HG02642 (cell line): ENCODE data around the gene DHODH.
"Not testable (repeated sequence)": the region's sequence is repeated elsewhere in the genome, so short reads cannot be mapped to it uniquely, and the experiment has no call there.

Source experiments
- ATAC-seq: cut with Tn5 transposase; IDR thresholded peaks from one replicate; pipeline ENCODE4 v1.9.1; 2021; ENCODE audit warnings: mild to moderate bottlenecking; ENCODE audit not compliant: unreplicated experiment, poor library complexity

DHODH gene

DNA sequence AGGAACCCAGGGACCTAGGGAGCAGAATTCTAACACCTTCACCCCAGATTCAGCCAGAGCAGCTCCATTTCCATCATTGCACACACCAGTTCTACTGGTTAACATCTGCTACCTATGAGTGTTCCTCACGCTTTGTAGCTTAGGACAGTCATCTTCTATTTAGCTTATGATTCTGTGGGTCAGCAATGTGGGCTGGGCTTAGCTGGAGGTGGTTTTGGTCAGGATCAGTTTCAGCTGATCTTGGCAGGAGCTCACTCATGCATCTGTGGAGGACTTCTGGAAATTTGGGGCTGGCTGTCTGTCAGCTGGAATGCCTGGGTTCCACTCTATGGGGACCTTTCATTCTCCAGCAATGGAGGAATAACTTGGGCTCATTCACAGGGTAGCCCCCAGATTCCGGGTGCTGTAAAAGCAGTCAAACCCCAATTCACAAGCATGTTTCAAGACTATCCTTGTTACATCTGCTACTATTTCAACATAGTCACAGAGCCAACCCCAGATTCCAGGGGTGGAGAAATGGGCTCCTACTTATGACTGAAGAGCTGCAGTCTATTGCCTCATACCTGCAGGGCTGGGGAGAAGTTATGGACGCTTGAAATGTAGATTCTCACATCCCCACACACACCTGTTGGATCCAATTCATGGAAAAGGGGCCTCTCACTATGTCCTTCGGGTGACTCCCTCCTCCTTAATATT lies 42.4 kb downstream of the DHODH start:
- no peak for ATAC-seq

DNA sequence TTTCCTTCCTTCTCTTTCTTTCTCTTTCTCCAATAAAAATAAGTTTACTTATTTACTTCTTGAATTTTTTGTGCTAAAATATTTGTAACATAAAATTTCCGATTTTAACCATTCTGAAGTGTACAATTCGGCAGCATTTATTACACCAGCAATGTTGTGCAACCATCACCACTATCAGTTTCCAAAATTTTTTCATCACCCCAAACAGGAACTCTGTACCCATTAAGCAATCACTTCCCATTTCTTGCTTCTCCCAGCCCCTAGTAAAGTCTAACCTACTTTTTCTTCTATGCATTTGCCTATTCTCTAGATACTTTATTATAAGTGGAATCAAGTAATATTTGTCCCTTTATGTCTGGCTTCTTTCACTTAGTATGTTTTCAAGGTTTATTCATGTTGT lies 43.3 kb downstream of the DHODH start:
- ATAC-seq: no peak

DNA sequence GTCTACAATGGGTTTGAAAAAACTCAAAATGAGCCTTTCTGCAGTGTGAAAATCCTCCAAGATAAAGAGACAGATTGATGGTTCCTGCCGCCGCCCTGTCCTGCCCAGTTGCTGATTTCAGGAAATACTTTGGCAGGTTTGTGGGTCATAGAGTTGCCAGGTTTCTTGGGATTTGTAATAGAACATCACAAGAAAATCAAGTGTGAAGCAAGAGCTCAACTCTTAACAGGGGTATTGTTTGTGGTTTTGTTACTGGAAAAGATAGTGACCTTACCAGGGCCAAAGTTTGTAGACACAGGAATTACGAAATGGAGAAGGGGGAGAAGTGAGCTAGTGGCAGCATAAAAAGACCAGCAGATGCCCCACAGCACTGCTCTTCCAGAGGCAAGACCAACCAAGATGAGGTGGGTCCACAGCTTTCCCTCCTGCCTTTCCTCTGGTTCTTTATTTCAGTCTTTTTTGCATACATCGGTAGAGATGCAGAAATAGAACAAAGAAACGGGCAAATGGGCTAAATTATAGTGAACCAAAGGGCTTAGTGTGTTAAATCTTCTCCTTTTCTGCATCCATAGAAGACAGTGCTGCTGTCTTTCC lies 45.8 kb downstream of the DHODH start, which contains the start of gene HP:
Gene HP, plus strand, starts transcription at position 252 of the 594 bp plus-strand sequence. Its CDS starts 148 bp downstream, at position 400.
- ATAC-seq: not testable (repeated sequence)

DNA sequence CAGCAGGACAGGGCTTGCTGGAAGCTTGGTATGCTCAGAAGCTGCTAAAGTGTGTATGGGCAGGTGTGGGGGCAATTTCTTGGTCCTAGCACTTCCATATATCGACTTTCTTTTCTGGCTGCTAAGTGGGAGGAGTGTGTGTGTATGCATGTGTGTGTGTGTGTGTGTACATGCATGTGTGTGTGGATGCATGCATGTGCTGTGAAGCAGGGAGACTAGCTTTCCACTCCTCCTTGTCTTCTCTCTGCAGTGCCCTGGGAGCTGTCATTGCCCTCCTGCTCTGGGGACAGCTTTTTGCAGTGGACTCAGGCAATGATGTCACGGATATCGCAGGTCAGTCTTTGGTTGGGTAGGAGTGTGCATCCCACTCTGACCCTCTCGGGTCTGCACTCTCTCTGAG lies 47.4 kb downstream of the DHODH start:
- no peak for ATAC-seq

DNA sequence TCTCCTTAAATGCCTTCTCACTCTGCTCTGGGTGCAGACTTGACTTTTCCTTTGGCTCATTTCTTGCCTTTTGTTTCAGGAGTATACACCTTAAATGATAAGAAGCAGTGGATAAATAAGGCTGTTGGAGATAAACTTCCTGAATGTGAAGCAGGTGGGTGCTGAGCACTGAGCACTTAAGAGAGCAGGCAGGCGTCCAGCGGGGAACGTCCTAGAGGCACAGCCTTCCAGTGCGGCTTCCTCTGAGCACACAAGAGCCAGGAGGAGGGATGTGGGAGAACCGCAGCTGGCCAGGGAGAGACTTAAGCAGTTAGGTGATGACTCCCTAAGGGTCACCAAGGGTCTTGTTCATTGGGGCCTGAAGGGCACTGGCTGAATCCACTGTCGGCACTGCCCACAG lies 48.8 kb downstream of the DHODH start:
- ATAC-seq: not testable (repeated sequence)

DNA sequence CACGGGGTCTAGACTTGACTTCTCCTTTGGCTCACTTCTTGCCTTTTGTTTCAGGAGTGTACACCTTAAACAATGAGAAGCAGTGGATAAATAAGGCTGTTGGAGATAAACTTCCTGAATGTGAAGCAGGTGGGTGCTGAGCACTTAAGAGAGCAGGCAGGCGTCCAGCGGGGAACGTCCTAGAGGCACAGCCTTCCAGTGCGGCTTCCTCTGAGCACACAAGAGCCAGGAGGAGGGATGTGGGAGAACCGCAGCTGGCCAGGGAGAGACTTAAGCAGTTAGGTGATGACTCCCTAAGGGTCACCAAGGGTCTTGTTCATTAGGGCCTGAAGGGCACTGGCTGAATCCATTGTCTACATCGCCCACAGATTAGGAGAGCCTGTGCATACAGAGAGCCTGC lies 50.5 kb downstream of the DHODH start:
- not testable (repeated sequence) for ATAC-seq

DNA sequence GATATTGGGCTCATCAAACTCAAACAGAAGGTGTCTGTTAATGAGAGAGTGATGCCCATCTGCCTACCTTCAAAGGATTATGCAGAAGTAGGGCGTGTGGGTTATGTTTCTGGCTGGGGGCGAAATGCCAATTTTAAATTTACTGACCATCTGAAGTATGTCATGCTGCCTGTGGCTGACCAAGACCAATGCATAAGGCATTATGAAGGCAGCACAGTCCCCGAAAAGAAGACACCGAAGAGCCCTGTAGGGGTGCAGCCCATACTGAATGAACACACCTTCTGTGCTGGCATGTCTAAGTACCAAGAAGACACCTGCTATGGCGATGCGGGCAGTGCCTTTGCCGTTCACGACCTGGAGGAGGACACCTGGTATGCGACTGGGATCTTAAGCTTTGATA lies 51.9 kb downstream of the DHODH start:
- ATAC-seq: no peak

DNA sequence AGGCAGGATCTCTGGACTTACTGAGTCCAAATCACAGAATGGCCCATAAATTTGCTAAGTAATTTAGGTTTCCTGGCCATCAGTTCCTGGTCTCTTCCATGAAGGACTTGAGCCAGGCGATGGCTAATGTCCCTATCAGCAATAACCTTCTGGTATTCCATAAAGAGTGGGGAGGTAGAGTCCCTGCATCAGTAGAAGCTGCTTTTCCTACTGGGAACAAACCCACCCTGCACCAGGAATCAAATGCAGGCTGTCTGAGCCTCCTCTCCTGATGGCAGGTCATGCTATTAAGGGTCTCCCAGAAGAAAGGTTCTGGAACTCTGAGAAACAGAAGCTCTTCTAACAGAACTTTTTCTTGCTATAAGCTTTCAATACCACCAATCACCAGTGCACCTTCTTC lies 53.0 kb downstream of the DHODH start:
- ATAC-seq: no peak

DNA sequence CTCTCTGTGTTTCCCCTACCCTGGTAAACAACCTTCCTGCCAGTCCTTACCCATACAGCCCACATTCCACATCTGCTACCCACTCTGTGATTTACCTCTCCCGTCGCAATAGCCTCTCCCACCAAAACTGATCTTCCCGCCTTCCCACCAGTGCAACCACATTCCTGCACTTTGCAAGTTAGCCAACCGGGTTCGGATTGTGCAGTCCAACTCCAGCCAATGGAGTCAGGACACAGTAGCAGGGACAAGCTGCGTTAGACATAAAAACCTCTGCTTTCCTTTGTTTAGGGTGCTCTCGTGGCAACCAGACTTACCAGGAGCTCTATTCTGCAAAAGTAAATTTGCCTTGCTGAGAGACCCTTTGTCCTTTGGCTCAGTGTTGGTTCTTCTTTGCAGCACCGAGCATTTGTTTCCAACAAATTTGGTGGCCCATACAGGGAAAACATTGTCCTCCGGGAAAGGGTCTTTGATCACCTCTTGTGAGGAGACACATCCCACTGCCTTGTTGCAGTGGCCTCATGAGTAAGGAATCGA lies 55.9 kb downstream of the DHODH start:
- ATAC-seq: no peak

DNA sequence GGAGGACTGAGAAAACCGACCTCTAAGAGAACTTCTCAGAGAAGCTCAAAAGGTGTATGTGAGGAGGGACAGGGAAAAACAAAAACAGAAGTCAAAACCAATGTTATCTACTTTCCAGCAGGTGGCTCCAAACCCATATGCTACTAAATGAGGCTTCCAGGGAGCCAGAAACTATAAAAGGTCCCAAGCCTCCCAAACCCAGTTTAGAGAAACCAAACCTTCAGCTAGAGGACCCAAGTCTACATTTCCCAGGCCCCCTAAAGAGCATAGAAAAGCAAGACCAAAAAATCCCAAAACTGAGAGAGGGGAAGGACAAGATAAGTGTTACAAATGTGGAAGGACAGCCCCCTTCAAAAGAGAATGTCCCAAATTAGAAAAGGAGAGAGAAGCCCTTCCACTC lies 58.2 kb downstream of the DHODH start:
- no peak for ATAC-seq

DNA sequence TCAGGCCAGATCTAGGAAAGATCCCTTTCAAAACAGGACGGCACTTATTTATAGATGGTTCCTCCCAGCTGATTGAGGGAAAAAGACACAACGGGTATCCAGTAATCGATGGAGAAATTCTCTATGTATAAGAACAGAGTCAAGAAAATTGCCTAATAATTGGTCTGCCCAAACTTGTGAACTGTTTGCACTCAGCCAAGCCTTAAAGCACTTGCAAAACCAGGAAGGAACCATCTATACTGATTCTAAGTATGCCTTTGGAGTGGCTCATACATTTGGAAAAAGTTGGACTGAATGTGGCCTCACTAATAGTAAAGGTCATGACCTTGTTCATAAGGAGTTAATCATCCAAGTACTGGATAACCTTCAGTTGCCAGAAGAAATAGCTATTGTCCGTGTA lies 60.4 kb downstream of the DHODH start:
- no peak for ATAC-seq

DNA sequence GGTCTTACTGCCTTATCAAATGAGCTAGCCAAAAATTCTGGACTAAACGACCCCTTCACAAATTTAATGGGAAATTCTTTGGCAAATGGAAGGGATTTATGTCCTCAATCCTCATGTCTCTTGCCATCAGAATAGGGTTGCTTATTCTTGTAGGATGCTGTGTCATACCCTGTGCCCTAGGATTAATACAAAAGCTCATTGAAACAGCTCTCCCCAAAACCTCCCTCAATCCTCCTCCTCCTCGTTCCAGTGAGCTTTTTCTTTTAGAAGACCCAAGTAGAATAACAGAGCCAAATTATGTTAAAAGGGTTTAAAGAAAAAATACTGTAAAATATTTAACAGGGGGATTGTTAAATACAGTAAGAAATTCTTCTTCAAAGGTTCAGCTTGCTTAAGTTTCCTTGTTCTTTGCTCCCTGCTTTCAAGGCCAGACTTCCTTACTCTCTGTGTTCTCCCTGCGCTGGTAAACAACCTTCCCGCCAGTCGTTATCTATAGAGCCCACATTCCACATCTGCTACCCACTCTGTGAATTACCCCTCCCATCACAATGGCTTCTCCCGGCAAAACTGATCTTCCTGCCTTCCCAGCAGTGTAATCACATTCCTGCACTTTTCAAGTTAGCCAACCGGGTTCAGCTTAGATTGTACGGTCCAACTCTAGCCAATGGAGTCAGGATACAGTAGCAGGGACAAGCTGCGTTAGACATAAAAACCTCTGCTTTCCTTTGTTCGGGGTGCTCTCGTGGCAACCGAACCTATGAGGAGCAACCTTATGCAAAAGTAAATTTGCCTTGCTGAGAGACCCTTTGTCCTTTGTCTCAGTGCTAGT lies 64.2 kb downstream of the DHODH start:
- no peak for ATAC-seq

DNA sequence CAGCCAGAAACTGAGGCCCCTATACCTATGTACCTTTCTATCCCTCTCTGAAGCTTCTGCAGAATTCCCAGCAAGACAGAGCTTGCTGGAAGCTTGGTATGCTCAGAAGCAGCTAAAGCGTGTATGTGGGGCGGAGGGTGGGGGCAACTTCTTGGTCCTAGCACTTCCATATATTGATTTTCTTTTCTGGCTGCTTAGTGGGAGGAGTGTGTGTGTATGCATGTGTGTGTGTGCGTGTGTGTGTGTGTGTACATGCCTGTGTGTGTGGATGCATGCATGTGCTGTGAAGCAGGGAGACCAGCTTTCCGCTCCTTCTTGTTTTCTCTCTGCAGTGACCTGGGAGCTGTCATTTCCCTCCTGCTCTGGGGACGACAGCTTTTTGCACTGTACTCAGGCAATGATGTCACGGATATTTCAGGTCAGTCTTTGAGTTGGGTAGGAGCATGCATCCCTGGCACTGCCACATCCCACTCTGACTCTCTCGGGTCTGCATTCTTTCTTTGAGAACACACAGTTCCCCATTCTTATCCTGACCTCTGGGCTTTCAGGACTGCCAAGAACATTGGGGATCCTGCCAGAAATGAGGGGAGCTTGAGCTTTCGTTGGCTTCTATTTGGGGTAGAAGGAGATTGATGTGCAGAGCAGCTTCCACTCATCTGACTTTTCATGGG lies 65.2 kb downstream of the DHODH start:
- ATAC-seq: no peak

DNA sequence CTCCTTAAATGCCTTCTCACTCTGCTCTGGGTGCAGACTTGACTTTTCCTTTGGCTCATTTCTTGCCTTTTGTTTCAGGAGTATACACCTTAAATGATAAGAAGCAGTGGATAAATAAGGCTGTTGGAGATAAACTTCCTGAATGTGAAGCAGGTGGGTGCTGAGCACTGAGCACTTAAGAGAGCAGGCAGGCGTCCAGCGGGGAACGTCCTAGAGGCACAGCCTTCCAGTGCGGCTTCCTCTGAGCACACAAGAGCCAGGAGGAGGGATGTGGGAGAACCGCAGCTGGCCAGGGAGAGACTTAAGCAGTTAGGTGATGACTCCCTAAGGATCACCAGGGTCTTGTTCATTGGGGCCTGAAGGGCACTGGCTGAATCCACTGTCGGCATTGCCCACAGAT lies 66.5 kb downstream of the DHODH start:
- not testable (repeated sequence) for ATAC-seq
